HepG2 (cell line): Measurements from ENCODE around the gene ARHGAP29. TPM values are rescaled to one million over a fixed set of nuclear protein-coding genes. Genes with fewer than 3 reads are reported as not detected.

Experiments
- ATM ChIP-seq: fragments of 450-650 bp; IDR thresholded peaks from 2 replicates; pipeline ENCODE4 v1.7.1; 2017; ENCODE audit warnings: mild to moderate bottlenecking, borderline replicate concordance
- FOXM1 ChIP-seq: sonication (generic); formaldehyde crosslinking; IDR thresholded peaks from 2 replicates; pipeline ENCODE4 v1.5.0; 2020; ENCODE audit warnings: missing genetic modification reagents
- MED13 ChIP-seq: sonication (generic); formaldehyde crosslinking; IDR thresholded peaks from 2 replicates; pipeline ENCODE4 v1.5.0; 2020; ENCODE audit warnings: missing genetic modification reagents
- NFE2L1 ChIP-seq: sonication (generic); formaldehyde crosslinking; IDR thresholded peaks from 2 replicates; pipeline ENCODE4 v1.4.0; 2020; ENCODE audit warnings: missing genetic modification reagents, mild to moderate bottlenecking, borderline replicate concordance
- NR2F6 ChIP-seq, 2 experiments: IDR thresholded peaks; 2 replicates each; pipeline ENCODE4 v1.6.1; 2016; ENCODE audit warnings: antibody characterized with exemption in 1 of 2, mild to moderate bottlenecking in 1 of 2
- TAF1 ChIP-seq: sonication (generic); formaldehyde crosslinking; IDR thresholded peaks from 2 replicates; pipeline ENCODE4 v1.4.0; 2020; ENCODE audit warnings: missing genetic modification reagents
- TEAD2 ChIP-seq: sonication (generic); formaldehyde crosslinking; IDR thresholded peaks from 2 replicates; pipeline ENCODE4 v1.9.0; 2021; ENCODE audit warnings: missing genetic modification reagents
- ZNF260 ChIP-seq: sonication (generic); formaldehyde crosslinking; IDR thresholded peaks from 2 replicates; pipeline ENCODE4 v1.4.0; 2020; ENCODE audit warnings: missing genetic modification reagents, low read depth, mild to moderate bottlenecking, borderline replicate concordance
- ZNF44 ChIP-seq: sonication (generic); formaldehyde crosslinking; IDR thresholded peaks from 2 replicates; pipeline ENCODE4 v1.5.1; 2020; ENCODE audit warnings: mild to moderate bottlenecking, missing genetic modification reagents
- ZNF577 ChIP-seq: sonication (generic); formaldehyde crosslinking; IDR thresholded peaks from 2 replicates; pipeline ENCODE4 v1.4.0; 2020; ENCODE audit warnings: mild to moderate bottlenecking, low read depth, missing genetic modification reagents, borderline replicate concordance
- ZNF772 ChIP-seq: sonication (generic); formaldehyde crosslinking; IDR thresholded peaks from 2 replicates; pipeline ENCODE4 v1.5.0; 2020; ENCODE audit warnings: mild to moderate bottlenecking, missing genetic modification reagents
- polyA plus RNA-seq, 8 experiments: library from polyadenylated mRNA; depleted of rRNA in 3 of 8; stranded (reverse) in 7 of 8; unstranded in 1 of 8; fragments of >200 nt; fragmentation: Illumina TruSeq in 4 of 8; extraction: Trizol in 4 of 8; gene quantifications; 2 replicates each; pipeline versions ENCODE4 v1.2.1 to v1.2.3, GENCODE V29; 2011 to 2016; ENCODE audit warnings: low read depth in 4 of 8, missing spikeins in 1 of 8, mixed read lengths in 1 of 8; ENCODE audit not compliant: insufficient read depth in 1 of 8
- total RNA-seq, 5 experiments: library from RNA; depleted of rRNA; stranded (reverse); fragments of >200 nt; fragmentation: Illumina TruSeq; extraction: Trizol; gene quantifications; 2 replicates each; pipeline ENCODE4 v1.2.3, GENCODE V29; 2016; ENCODE audit warnings: low read depth in 1 of 5
- TF ChIP-seq, protein P1 (sequence below): fragments of 450-650 bp; IDR thresholded peaks from 2 replicates; pipeline ENCODE4 v1.6.1; 2017; ENCODE audit warnings: mild to moderate bottlenecking
- TF ChIP-seq, protein P2 (sequence below): IDR thresholded peaks from 2 replicates; pipeline ENCODE4 v1.6.1; 2016; ENCODE audit warnings: missing compliant biosample characterization, missing genetic modification reagents, borderline replicate concordance
- TF ChIP-seq, protein P3 (sequence below): sonication (generic); formaldehyde crosslinking; conservative IDR thresholded peaks from 2 replicates; pipeline ENCODE4 v1.4.0; 2020; ENCODE audit warnings: mild to moderate bottlenecking, missing genetic modification reagents, moderate library complexity
- TF ChIP-seq, protein P4 (sequence below): sonication (generic); formaldehyde crosslinking; IDR thresholded peaks from 2 replicates; pipeline ENCODE4 v1.4.0; 2020; ENCODE audit warnings: missing genetic modification reagents
- TF ChIP-seq, protein P5 (sequence below): sonication (generic); formaldehyde crosslinking; IDR thresholded peaks from 2 replicates; pipeline ENCODE4 v1.5.0; 2020; ENCODE audit warnings: missing genetic modification reagents, mild to moderate bottlenecking, borderline replicate concordance
- TF ChIP-seq, protein P6 (sequence below): sonication (generic); formaldehyde crosslinking; IDR thresholded peaks from 2 replicates; pipeline ENCODE4 v1.8.1; 2023; ENCODE audit warnings: mild to moderate bottlenecking, inconsistent platforms, moderate library complexity, missing genetic modification reagents, borderline replicate concordance

Gene ARHGAP29
- total and polyA plus RNA-seq, 2 of the 13 experiments (the other 11 are each of a cell fraction or from before 2014, with no cell fraction given): 12.8 to 18.3 TPM

DNA sequence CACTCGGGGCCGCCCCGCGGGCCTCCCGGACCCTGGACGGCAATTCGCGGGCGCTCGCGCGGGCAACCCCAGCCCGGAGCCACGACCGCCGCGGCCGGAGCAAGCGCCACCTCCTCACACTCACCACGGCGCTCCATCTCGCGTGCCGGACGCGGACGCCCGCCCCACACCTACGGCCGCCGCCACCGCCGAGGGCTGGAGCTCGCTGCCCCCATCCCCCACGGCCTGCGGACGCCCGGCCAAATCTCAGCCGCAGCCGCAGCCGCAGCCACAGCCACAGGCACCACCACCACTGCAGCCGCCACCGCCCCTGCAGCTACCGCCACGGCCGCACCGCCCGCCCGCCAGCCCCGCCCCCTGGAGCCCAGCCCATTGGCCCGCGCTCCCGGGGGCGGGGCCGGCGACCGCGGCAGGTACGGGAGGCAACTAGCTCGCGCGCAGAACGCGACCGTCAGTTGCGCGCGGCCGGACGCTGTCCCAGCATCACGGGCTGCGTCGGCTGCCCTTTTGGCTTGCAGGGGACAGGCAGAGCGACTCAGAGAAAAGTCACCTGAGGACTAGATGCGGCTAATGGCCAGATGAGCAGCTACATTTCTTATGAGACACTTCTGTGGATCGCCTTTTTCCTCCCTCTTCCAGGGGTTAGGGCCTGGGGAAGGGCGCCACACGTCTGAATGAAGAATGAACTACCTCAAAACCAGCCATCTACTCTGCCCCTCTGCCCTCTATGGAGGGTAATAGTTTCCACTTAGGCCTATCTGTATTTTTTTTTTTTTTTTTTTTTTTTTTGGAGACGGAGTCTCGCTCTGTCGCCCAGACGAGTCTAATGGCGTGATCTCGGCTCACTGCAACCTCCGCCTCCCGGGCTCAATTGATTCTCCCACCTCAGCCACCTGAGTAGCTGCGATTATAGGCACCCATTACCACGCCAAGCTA, at the start of gene ARHGAP29 (continued):
- no peak for TF ChIP-seq ZNF577 (CRISPR knock-in tag)
- no peak for TF ChIP-seq FOXM1
- TF ChIP-seq, protein P1, sequence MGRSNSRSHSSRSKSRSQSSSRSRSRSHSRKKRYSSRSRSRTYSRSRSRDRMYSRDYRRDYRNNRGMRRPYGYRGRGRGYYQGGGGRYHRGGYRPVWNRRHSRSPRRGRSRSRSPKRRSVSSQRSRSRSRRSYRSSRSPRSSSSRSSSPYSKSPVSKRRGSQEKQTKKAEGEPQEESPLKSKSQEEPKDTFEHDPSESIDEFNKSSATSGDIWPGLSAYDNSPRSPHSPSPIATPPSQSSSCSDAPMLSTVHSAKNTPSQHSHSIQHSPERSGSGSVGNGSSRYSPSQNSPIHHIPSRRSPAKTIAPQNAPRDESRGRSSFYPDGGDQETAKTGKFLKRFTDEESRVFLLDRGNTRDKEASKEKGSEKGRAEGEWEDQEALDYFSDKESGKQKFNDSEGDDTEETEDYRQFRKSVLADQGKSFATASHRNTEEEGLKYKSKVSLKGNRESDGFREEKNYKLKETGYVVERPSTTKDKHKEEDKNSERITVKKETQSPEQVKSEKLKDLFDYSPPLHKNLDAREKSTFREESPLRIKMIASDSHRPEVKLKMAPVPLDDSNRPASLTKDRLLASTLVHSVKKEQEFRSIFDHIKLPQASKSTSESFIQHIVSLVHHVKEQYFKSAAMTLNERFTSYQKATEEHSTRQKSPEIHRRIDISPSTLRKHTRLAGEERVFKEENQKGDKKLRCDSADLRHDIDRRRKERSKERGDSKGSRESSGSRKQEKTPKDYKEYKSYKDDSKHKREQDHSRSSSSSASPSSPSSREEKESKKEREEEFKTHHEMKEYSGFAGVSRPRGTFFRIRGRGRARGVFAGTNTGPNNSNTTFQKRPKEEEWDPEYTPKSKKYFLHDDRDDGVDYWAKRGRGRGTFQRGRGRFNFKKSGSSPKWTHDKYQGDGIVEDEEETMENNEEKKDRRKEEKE: no peak
- TF ChIP-seq, protein P2, sequence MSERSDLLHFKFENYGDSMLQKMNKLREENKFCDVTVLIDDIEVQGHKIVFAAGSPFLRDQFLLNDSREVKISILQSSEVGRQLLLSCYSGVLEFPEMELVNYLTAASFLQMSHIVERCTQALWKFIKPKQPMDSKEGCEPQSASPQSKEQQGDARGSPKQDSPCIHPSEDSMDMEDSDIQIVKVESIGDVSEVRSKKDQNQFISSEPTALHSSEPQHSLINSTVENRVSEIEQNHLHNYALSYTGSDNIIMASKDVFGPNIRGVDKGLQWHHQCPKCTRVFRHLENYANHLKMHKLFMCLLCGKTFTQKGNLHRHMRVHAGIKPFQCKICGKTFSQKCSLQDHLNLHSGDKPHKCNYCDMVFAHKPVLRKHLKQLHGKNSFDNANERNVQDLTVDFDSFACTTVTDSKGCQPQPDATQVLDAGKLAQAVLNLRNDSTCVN: no peak; the same call in 1 of the 2 replicates
- TF ChIP-seq, protein P3, sequence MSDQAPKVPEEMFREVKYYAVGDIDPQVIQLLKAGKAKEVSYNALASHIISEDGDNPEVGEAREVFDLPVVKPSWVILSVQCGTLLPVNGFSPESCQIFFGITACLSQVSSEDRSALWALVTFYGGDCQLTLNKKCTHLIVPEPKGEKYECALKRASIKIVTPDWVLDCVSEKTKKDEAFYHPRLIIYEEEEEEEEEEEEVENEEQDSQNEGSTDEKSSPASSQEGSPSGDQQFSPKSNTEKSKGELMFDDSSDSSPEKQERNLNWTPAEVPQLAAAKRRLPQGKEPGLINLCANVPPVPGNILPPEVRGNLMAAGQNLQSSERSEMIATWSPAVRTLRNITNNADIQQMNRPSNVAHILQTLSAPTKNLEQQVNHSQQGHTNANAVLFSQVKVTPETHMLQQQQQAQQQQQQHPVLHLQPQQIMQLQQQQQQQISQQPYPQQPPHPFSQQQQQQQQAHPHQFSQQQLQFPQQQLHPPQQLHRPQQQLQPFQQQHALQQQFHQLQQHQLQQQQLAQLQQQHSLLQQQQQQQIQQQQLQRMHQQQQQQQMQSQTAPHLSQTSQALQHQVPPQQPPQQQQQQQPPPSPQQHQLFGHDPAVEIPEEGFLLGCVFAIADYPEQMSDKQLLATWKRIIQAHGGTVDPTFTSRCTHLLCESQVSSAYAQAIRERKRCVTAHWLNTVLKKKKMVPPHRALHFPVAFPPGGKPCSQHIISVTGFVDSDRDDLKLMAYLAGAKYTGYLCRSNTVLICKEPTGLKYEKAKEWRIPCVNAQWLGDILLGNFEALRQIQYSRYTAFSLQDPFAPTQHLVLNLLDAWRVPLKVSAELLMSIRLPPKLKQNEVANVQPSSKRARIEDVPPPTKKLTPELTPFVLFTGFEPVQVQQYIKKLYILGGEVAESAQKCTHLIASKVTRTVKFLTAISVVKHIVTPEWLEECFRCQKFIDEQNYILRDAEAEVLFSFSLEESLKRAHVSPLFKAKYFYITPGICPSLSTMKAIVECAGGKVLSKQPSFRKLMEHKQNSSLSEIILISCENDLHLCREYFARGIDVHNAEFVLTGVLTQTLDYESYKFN (CRISPR knock-in tag): no peak; the same call in 1 of the 2 replicates
- TF ChIP-seq NFE2L1: no peak
- TF ChIP-seq NR2F6 (IDR thresholded peaks at IDR 0.05): no peak
- peak; percentile 26; the same call in 1 of the 2 replicates for TF ChIP-seq NR2F6 (CRISPR knock-in tag; IDR thresholded peaks at IDR 0.05)
- TF ChIP-seq, protein P4, sequence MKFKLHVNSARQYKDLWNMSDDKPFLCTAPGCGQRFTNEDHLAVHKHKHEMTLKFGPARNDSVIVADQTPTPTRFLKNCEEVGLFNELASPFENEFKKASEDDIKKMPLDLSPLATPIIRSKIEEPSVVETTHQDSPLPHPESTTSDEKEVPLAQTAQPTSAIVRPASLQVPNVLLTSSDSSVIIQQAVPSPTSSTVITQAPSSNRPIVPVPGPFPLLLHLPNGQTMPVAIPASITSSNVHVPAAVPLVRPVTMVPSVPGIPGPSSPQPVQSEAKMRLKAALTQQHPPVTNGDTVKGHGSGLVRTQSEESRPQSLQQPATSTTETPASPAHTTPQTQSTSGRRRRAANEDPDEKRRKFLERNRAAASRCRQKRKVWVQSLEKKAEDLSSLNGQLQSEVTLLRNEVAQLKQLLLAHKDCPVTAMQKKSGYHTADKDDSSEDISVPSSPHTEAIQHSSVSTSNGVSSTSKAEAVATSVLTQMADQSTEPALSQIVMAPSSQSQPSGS (CRISPR knock-in tag): no peak
- TF ChIP-seq ZNF772 (CRISPR knock-in tag): no peak; the same call in 1 of the 2 replicates
- TF ChIP-seq, protein P5, sequence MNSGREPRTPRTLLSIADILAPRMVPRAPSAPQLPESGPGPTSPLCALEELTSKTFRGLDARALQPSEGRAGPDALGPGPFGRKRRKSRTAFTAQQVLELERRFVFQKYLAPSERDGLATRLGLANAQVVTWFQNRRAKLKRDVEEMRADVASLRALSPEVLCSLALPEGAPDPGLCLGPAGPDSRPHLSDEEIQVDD: no peak; the same call in 1 of the 2 replicates
- TF ChIP-seq, protein P6, sequence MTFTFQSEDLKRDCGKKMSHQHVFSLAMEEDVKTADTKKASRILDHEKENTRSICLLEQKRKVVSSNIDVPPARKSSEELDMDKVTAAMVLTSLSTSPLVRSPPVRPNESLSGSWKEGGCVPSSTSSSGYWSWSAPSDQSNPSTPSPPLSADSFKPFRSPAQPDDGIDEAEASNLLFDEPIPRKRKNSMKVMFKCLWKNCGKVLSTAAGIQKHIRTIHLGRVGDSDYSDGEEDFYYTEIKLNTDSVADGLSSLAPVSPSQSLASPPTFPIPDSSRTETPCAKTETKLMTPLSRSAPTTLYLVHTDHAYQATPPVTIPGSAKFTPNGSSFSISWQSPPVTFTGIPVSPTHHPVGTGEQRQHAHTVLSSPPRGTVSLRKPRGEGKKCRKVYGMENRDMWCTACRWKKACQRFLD (CRISPR knock-in tag): no peak
- TF ChIP-seq ATM: no peak
- TF ChIP-seq TAF1 (CRISPR knock-in tag): peak; percentile 83
- TF ChIP-seq TEAD2: no peak
- TF ChIP-seq ZNF260 (CRISPR knock-in tag): no peak
- TF ChIP-seq ZNF44: no peak
- no peak for TF ChIP-seq MED13 (CRISPR knock-in tag)
